Measurements from ENCODE around the gene TCAIM.
"Not testable (repeated sequence)": the region's sequence is repeated elsewhere in the genome, so short reads cannot be mapped to it uniquely, and the experiment has no call there.

The TCAIM gene

GRCh38 chr3:44343421-44343820 lies 4.9 kb downstream of the TCAIM start:
- DNase-seq (ENCODE audit: low spot score): no peak

DNA sequence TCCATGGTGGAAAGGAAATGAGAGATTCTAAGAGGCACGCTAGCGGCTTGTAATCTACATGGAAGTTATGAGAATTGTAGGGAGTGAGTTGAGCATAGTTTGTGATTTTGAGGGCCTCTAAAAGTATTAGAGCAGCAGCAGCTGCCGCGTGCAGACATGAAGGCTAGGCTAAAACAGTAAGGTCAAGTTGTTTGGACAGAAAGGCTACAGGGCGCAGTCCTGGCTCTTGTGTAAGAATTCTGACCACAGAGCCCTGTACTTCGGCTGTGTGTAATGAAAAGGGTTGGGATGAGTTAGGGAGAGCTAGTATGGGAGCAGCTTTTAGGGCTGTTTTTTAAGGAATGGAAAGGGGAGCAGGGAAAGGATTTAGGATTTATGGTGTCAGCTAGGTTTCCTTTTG lies 8.0 kb downstream of the TCAIM start:
- DNase-seq (ENCODE audit: low spot score): not testable (repeated sequence)

DNA sequence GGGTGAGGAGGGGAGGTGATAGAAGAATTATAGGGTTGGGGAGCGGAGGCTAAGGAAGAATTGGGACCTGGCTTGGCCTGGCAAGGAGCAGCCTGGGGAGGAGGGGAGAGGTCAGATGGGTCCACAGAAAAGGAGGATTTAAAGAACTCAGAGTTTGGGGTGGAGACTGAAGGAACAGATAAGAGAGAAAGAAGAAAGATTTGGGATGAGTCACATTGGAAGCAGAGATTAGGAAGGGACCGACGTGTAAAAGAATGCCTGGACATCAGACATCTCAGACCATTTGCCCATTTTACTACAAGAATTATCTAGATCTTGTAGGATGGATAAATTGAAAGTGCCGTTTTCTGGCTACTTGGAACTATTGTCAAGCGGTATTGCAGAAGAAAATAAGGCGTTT lies 10.4 kb downstream of the TCAIM start:
- no peak for DNase-seq (ENCODE audit: low spot score)

DNA sequence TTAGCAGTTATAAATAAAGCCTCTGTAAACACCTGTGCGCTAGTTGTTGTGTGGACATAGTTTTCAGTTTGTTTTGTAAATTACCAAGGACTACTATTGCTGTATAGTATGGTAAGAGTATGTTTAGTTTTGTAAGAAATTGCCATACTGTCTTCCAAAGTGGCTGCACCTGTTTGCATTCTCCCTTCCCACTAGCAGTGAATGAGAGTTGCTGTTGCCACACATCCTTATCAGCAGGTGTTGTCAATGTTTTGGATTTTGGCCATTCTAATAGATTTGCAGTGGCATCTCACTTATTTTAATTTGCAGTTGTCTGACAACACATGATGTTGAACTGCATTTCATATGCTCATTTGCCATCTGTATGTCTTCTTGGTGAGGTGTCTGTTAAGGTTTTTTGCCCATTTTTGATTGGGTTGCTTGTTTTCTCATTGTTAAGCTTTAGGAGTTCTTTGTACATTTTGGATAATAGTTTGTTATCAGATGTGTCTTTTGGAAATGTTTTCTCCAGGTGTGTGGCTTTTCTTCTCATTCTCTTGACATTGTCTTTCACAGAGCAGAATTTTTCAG lies 14.9 kb downstream of the TCAIM start:
- DNase-seq (ENCODE audit: low spot score): no peak

GRCh38 chr3:44355362-44356033 lies 16.9 kb downstream of the TCAIM start:
- DNase-seq (ENCODE audit: low spot score): no peak

GRCh38 chr3:44359146-44359751 lies 20.7 kb downstream of the TCAIM start:
- DNase-seq (ENCODE audit: low spot score): peak; percentile 83

DNA sequence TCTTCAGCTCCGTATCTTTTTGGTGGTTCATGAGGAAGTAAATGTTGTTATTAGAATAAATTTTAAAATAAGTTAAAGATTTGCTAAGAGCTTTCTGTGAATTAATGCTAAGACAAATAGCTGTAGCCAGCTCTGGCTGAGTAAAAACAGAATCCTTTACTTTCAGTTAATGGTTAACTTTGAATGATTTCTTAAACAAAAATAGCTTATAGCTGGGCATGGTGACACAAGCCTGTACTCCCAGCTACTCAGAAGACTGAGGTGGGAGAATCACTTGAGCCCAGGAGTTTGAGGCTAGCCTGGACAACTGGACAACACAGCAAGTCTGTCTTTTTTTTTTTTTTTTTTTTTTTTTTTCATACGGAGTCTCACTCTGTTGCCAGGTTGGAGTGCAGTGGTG lies 25.0 kb downstream of the TCAIM start:
- DNase-seq (ENCODE audit: low spot score): no peak

GRCh38 chr3:44365952-44366351 lies 27.4 kb downstream of the TCAIM start:
- no peak for DNase-seq (ENCODE audit: low spot score)

DNA sequence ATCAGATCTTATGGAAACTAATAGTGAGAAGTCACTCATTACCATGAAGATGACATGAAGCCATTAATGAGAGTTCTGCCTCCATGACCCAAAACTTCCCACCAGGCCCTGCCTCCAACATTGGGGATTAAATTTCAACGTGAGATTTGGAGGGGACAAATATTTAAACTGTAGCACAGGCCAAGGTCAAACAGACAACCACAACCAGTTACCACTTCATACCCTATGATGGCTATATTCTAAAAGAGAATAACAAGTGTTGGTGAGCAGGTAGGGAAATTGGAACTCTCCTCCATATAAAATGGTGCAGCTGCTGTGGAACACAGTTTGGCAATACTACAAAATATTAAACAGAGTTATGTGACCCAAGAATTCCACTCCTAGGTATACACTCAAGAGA lies 36.9 kb downstream of the TCAIM start:
- DNase-seq (ENCODE audit: low spot score): no peak

- no peak for DNase-seq (ENCODE audit: low spot score)
Measured at GRCh38 chr3:44387404-44387803, 48.8 kb downstream of the TCAIM start.

GRCh38 chr3:44392489-44392888 lies 53.9 kb downstream of the TCAIM start:
- DNase-seq (ENCODE audit: low spot score): no peak

DNA sequence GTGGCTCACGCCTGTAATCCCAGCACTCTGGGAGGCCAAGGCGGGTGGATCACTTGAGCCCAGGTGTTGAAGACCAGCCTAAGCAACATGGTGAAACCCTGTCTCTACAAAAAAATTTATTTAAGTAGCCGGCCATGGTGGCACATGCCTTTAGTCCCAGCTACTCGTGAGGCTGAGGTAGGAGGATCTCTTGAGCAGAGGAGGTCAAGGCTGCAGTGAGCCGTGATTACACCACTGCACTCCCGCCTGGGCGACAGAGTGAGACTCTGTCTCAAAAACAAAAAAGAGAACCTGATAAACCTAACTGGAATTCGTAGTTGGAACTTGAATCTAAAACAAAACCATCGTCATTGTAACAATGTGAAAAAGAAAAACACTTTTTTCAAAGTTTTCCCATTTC lies 57.1 kb downstream of the TCAIM start:
- no peak for DNase-seq (ENCODE audit: low spot score)

GRCh38 chr3:44396200-44397171 lies 57.9 kb downstream of the TCAIM start:
- DNase-seq (ENCODE audit: low spot score): no peak

GRCh38 chr3:44398271-44398670 lies 59.7 kb downstream of the TCAIM start:
- not testable (repeated sequence) for DNase-seq (ENCODE audit: low spot score)

DNA sequence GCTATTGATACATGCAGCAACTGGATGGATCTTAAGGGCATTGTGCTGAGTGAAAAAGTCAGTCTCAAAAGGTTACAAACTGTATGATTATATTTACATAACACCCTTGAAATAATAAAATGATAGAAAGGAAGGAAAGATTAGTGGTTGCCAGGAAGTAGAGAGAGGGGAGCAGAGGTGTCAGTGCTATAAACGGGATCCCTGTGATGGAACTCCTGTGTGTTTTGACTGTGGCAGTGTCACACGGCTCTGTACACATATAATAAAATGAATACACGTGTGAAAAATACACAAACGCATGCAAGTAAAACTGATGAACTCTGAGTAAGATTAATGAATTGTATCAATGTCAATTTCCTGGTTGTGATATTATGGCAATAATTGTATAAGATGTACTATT lies 60.3 kb downstream of the TCAIM start:
- DNase-seq (ENCODE audit: low spot score): no peak

DNA sequence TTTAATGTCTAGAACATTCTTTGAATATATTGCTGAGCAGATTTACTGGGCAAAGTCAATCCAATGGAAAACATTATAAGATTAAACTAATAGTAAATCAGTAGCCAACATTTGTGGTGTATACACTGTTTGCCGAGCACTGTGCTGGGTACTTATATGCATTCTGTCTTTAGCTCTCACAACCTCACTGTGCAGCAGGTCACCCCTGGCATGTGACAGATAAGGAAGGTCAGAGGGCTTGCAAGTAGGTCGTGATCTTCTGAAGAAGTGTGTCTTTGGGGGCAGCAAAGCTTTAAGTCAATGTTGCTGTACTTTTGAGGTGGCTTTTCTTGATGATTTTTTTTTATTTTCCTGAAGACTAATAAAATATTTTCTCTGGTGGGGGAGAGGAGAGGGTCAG lies 62.2 kb downstream of the TCAIM start:
- DNase-seq (ENCODE audit: low spot score): no peak

DNA sequence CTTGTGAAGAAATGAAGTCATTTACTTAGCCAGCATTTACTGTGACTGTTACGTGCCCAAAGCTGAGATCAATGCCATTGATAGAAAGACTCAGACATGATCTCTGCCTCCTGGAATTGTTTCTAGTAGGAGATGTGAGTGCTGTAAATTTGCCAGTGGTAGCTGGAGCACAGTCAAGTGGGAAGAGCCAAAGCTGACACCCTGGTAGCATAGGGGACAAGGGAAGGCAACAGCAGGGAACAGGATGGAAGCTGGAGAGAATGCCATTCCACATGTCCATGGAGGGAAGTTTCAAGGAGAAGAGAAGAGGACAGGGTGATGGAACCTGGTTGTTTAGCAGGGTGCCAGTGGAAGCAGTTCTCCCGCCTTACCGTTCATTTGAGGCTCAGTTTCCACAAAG lies 64.0 kb downstream of the TCAIM start:
- DNase-seq (ENCODE audit: low spot score): no peak

GRCh38 chr3:44409640-44410410 lies 71.3 kb downstream of the TCAIM start:
- no peak for DNase-seq (ENCODE audit: low spot score)

DNA sequence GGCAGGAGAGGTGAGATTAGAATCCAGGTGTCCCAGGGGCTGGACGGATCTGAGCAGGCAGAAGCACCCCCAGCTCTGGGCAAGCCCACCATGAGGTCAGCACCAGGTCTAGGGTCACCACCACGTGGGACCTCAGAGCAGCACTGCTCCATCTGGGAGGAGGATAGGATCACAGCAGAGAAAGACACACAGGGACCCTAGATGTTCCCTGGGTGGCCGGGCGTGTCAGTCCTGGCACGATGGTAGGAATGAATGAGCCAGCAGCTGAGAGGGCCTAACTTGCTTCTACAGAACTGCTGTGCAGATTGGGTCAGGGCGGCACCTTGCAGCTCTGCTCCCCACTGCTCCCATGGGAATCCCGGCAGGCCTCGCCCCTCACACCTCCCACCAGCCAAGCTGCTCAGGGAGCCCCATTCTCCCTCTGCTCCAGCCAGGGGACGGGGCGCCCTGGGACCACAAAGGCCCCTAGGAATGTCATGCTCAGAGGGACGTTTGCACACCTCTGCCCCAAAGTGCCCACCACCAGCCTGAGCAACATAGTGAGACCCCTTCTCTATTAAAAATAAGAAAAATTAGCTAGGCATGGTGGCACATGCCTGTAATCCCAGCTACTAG lies 72.6 kb downstream of the TCAIM start:
- DNase-seq (ENCODE audit: low spot score): no peak

DNA sequence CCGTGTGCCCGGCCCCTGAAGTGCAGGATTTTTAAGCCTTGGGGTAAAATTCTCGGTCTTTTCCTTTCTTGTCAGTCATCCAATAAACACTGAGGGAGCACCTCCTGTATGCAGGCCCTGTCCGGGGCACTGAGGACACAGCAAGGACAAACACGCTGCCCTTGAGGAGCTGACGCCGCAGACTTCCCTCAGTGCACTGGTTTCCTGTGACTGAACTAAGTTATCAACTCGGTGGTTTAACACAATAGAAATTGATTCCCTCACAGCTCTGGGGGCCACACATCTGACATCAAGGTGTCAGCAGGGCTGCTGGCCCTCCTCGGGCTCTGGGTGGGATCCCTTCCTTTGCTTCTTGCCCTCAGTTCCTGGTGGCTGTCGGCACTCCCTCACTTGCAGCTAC lies 73.8 kb downstream of the TCAIM start:
- no peak for DNase-seq (ENCODE audit: low spot score)

DNA sequence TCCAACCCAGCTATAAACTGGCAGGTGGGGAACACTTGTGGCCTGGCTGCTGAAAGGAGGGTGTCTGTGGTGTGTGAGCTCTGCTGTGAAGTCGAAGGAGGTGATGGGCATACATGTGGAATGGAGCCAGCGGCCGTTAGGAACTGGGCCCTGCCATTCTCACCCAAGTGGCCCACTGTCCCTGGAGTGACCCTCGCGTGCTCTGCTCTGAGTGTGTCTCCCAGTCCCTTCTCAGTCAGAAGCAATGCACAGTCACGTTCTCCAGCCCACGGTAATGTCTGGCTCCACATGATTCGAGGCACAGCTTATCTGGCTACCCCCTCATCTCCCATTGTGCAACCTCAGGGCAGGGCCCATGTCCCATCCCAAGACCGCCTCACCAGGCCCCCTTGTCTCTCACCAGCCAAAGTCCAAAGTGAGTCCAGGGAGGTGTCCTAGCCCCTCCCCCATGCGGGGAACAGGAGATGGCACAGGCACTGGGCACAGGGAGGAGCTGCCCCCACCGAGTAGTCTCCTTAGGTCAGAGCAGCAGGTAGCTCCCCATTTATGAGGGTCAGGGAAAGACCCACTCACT lies 76.0 kb downstream of the TCAIM start:
- DNase-seq (ENCODE audit: low spot score): peak; percentile 40
